ENCODE results near the gene FBXL20. TPM values are rescaled to one million over a fixed set of nuclear protein-coding genes. Genes with fewer than 3 reads are reported as not detected.
"Not testable (repeated sequence)": the region's sequence is repeated elsewhere in the genome, so short reads cannot be mapped to it uniquely, and the experiment has no call there.

Gene FBXL20
- total RNA-seq, 5 donors from 2014 or later (not counting 1 experiment from before 2014, with no cell fraction given), result 23.5 to 30.0 (median 26.2) TPM

DNA sequence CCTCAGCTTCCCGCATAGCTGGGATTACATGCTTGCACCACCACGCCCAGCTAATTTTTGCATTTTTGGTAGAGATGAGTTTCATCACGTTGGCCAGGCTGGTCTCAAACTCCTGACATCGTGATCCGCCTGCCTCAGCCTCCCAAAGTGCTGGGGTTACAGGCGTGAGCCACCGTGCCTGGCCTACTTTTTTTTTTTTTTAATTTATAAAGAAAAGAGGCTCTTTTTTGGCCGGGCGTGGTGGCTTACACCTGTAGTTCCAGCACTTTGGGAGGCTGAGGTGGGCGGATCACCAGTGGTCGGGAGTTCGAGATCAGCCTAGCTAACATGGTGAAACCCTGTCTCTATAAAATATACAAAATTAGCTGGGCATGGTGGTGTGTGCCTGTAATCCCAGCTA is 151.3 kb downstream of the FBXL20 start:
- H3K27ac ChIP-seq (ENCODE audit: low read length); H3K4me3 ChIP-seq (ENCODE audit: control insufficient read depth in 1 of 2, extremely low read depth in 1 of 2, low read length in 1 of 2); H3K4me1 Mint-ChIP-seq; ATAC-seq (replicated peaks in 1 of 4); H3K27me3 Mint-ChIP-seq; H3K4me3 Mint-ChIP-seq; H3K9me3 Mint-ChIP-seq; H3K27me3 ChIP-seq (replicated peaks in 1 of 2; ENCODE audit: control insufficient read depth in 2 of 2, extremely low read depth in 1 of 2, insufficient read depth in 2 of 2, low read length in 1 of 2); H3K9me3 ChIP-seq; H3K27ac Mint-ChIP-seq; DNase-seq; H3K4me1 ChIP-seq (ENCODE audit: control insufficient read depth in 1 of 2, extremely low read depth in 1 of 2, insufficient read depth in 2 of 2, low read length in 2 of 2): not testable (repeated sequence)
- H3K36me3 Mint-ChIP-seq, result peaks cover 18% of the 10 kb centered on the region
- peaks cover 0 to 16% of the 10 kb centered on the region in 2 donors for H3K36me3 ChIP-seq (ENCODE audit: control insufficient read depth in 2 of 2, extremely low read depth in 1 of 2, insufficient read depth in 1 of 2, low read length in 1 of 2)
- WGBS (ENCODE audit: insufficient coverage), result no CpG with 5 or more reads among the region's 12 CpGs
- POLR2A ChIA-PET, result interaction anchor here in 1 of 2 donors (1.0 kb wide), 1 partner anchor 50 kb away, joined by 4 read pairs; the partner anchor contains the start of gene RPL19
- CTCF ChIA-PET, result interaction anchor here in 1 of 2 donors (0.7 to 1.4 kb wide), 2 partner anchors 12 to 267 kb away, joined by 3 read pairs; no protein-coding TSS in a partner anchor

GRCh38 chr17:39246274-39246673 is 155.2 kb downstream of the FBXL20 start:
- peaks cover 0 to 13% of the 10 kb centered on the region in 2 experiments for H3K4me1 ChIP-seq (ENCODE audit: control insufficient read depth in 1 of 2, extremely low read depth in 1 of 2, insufficient read depth in 2 of 2, low read length in 2 of 2)
- Mint-ChIP-seq H3K27me3 (peaks cover 0 to 2% of the 10 kb centered on the region in 2 donors), H3K9me3 (no peaks in the 10 kb centered on the region), H3K36me3 (no peaks in the 10 kb centered on the region), H3K27ac (no peak overlapping the region), H3K4me1 (peaks cover 9 to 12% (median 12%) of the 10 kb centered on the region in 3 donors), H3K4me3 (no peak overlapping the region)
- ATAC-seq (replicated peaks in 1 of 4) (no peak), DNase-seq (no peak)
- H3K4me3 ChIP-seq (ENCODE audit: control insufficient read depth in 1 of 2, extremely low read depth in 1 of 2, low read length in 1 of 2), result no peak overlapping the region
- H3K27ac ChIP-seq (ENCODE audit: low read length), result no peak overlapping the region
- H3K9me3 ChIP-seq, result no peaks in the 10 kb centered on the region
- CTCF ChIA-PET, result interaction anchor here (0.5 to 0.7 kb wide), 3 partner anchors 23 to 270 kb away, joined by 3 to 4 read pairs (median 3); no protein-coding TSS in a partner anchor
- POLR2A ChIA-PET, result no interaction called here
- no peaks in the 10 kb centered on the region for H3K36me3 ChIP-seq (ENCODE audit: control insufficient read depth in 2 of 2, extremely low read depth in 1 of 2, insufficient read depth in 1 of 2, low read length in 1 of 2)
- WGBS (ENCODE audit: insufficient coverage), result 80% methylated on average over 1 of the region's 3 CpGs
- peaks cover 0 to 3% of the 10 kb centered on the region in 2 experiments for H3K27me3 ChIP-seq (replicated peaks in 1 of 2; ENCODE audit: control insufficient read depth in 2 of 2, extremely low read depth in 1 of 2, insufficient read depth in 2 of 2, low read length in 1 of 2)

DNA sequence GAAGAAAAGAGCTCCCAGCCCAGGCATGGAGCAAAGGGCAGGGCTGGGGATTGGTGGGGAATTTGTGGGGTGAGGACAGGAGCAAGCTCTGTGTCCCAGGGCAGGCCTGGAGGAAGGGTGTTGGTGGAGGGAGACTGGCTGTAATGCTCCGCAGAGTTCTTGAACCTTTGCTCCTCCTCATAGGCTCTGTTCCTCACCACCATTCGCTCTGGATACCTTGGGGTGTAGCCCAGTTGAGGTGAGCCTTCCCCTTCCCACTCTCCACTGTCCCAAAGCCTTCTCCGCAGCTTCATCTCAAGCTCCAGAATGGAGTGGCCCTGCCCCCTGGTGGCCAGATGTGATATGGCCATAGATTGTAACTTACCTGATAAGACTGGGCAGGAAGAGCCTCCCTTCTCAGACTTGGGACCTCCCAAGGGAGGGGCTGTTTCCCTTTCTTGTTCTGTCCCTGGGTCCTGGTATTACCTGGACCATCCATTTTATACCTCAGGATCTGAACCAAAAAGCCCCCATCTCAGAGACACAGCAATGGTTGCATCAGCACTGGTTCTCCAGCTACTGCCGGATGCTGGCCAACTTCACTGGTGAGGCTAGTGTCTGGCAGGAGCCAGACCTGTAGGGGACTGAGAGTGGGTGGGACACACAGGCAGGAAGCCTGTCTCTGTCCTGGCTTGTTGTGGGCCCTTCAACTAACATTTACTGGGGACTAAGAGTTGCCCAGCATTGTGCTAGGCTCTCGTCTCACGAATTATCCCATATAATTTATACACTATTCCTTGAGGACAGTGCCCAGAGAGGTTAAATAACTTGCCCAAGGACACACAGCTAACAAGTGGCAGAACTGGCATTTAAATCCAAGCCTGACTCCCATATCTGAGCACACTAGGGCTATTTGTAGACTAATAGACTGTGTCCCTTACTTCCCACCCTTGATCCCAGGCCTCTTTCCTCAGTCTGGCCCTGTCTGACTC is 156.5 kb downstream of the FBXL20 start:
- Histone ChIP-seq H3K4me3 (ENCODE audit: control insufficient read depth in 1 of 2, extremely low read depth in 1 of 2, low read length in 1 of 2) (no peak overlapping the region), H3K9me3 (no peaks in the 10 kb centered on the region), H3K36me3 (ENCODE audit: control insufficient read depth in 2 of 2, extremely low read depth in 1 of 2, insufficient read depth in 1 of 2, low read length in 1 of 2) (no peaks in the 10 kb centered on the region), H3K4me1 (ENCODE audit: control insufficient read depth in 1 of 2, extremely low read depth in 1 of 2, insufficient read depth in 2 of 2, low read length in 2 of 2) (peaks cover 0 to 15% of the 10 kb centered on the region in 2 experiments), H3K27me3 (replicated peaks in 1 of 2; ENCODE audit: control insufficient read depth in 2 of 2, extremely low read depth in 1 of 2, insufficient read depth in 2 of 2, low read length in 1 of 2) (peaks cover 0 to 3% of the 10 kb centered on the region in 2 experiments), H3K27ac (ENCODE audit: low read length) (no peak overlapping the region)
- Mint-ChIP-seq H3K4me3 (no peak overlapping the region), H3K27me3 (peaks cover 0 to 2% of the 10 kb centered on the region in 2 donors), H3K4me1 (peaks cover 12 to 15% (median 14%) of the 10 kb centered on the region in 3 donors), H3K27ac (no peak overlapping the region), H3K36me3 (no peaks in the 10 kb centered on the region), H3K9me3 (no peaks in the 10 kb centered on the region)
- CTCF ChIA-PET, result interaction anchor here (0.6 to 3.8 kb wide), 16 partner anchors 9 to 270 kb away, joined by 3 to 51 read pairs (median 6); partner anchors contain the start of genes MED1 (in 1 of the 2) and RPL19 (in 1 of the 2)
- 73% methylated on average over 4 of the region's 6 CpGs for WGBS (ENCODE audit: insufficient coverage)
- peak; percentile 89 to 93 (median 92) for ATAC-seq (replicated peaks in 1 of 4)
- POLR2A ChIA-PET, result interaction anchor here (0.6 to 0.7 kb wide), 3 partner anchors 13 to 485 kb away, joined by 3 to 14 read pairs (median 3); no protein-coding TSS in a partner anchor
- peak; percentile 58 to 91 (median 79) for DNase-seq

- H3K36me3 ChIP-seq (ENCODE audit: control insufficient read depth in 2 of 2, extremely low read depth in 1 of 2, insufficient read depth in 1 of 2, low read length in 1 of 2), result no peaks in the 10 kb centered on the region
- Mint-ChIP-seq H3K36me3 (no peaks in the 10 kb centered on the region), H3K27me3 (peaks cover 0 to 2% of the 10 kb centered on the region in 2 donors), H3K4me3 (no peak overlapping the region), H3K4me1 (peaks cover 20 to 23% (median 21%) of the 10 kb centered on the region in 3 donors), H3K9me3 (no peaks in the 10 kb centered on the region), H3K27ac (no peak overlapping the region)
- H3K9me3 ChIP-seq, result no peaks in the 10 kb centered on the region
- DNase-seq, result no peak
- WGBS (ENCODE audit: insufficient coverage), result 12% methylated on average over 3 of the region's 11 CpGs
- peaks cover 0 to 3% of the 10 kb centered on the region in 2 experiments for H3K27me3 ChIP-seq (replicated peaks in 1 of 2; ENCODE audit: control insufficient read depth in 2 of 2, extremely low read depth in 1 of 2, insufficient read depth in 2 of 2, low read length in 1 of 2)
- peak in 2 of 4 experiments; percentile 3 to 13 for ATAC-seq (replicated peaks in 1 of 4)
- ChIA-PET POLR2A (interaction anchor here (0.6 to 0.7 kb wide), 3 partner anchors 14 to 1285 kb away, joined by 3 to 4 read pairs (median 3); no protein-coding TSS in a partner anchor), CTCF (interaction anchor here (0.6 to 3.8 kb wide), 14 partner anchors 9 to 269 kb away, joined by 3 to 51 read pairs (median 8); partner anchors contain the start of gene RPL19 (in 1 of the 2))
- H3K4me3 ChIP-seq (ENCODE audit: control insufficient read depth in 1 of 2, extremely low read depth in 1 of 2, low read length in 1 of 2), result no peak overlapping the region
- H3K27ac ChIP-seq (ENCODE audit: low read length), result no peak overlapping the region
- peaks cover 0 to 22% of the 10 kb centered on the region in 2 experiments for H3K4me1 ChIP-seq (ENCODE audit: control insufficient read depth in 1 of 2, extremely low read depth in 1 of 2, insufficient read depth in 2 of 2, low read length in 2 of 2)
These were observed 157.3 kb downstream of the FBXL20 start for GRCh38 chr17:39244016-39244599.

- ChIA-PET POLR2A (no interaction called here), CTCF (interaction anchor here (0.6 to 3.8 kb wide), 5 partner anchors 11 to 75 kb away, joined by 3 to 51 read pairs (median 7); no protein-coding TSS in a partner anchor)
- Histone ChIP-seq H3K4me3 (ENCODE audit: control insufficient read depth in 1 of 2, extremely low read depth in 1 of 2, low read length in 1 of 2) (no peak overlapping the region), H3K4me1 (ENCODE audit: control insufficient read depth in 1 of 2, extremely low read depth in 1 of 2, insufficient read depth in 2 of 2, low read length in 2 of 2) (peaks cover 0 to 32% of the 10 kb centered on the region in 2 experiments), H3K36me3 (ENCODE audit: control insufficient read depth in 2 of 2, extremely low read depth in 1 of 2, insufficient read depth in 1 of 2, low read length in 1 of 2) (no peaks in the 10 kb centered on the region), H3K27me3 (replicated peaks in 1 of 2; ENCODE audit: control insufficient read depth in 2 of 2, extremely low read depth in 1 of 2, insufficient read depth in 2 of 2, low read length in 1 of 2) (peaks cover 0 to 3% of the 10 kb centered on the region in 2 experiments), H3K9me3 (no peaks in the 10 kb centered on the region), H3K27ac (ENCODE audit: low read length) (no peak overlapping the region)
- no peaks in the 10 kb centered on the region for H3K9me3 Mint-ChIP-seq
- peaks cover 0 to 2% of the 10 kb centered on the region in 2 donors for H3K27me3 Mint-ChIP-seq
- DNase-seq (no peak), ATAC-seq (replicated peaks in 1 of 4) (no peak)
- 74% methylated on average over 4 of the region's 8 CpGs for WGBS (ENCODE audit: insufficient coverage)
- no peak overlapping the region for H3K27ac Mint-ChIP-seq
- no peak overlapping the region for H3K4me3 Mint-ChIP-seq
- H3K36me3 Mint-ChIP-seq, result no peaks in the 10 kb centered on the region
- peaks cover 27 to 32% (median 29%) of the 10 kb centered on the region in 3 donors for H3K4me1 Mint-ChIP-seq
These were observed 158.3 kb downstream of the FBXL20 start for GRCh38 chr17:39243155-39243554.

DNA sequence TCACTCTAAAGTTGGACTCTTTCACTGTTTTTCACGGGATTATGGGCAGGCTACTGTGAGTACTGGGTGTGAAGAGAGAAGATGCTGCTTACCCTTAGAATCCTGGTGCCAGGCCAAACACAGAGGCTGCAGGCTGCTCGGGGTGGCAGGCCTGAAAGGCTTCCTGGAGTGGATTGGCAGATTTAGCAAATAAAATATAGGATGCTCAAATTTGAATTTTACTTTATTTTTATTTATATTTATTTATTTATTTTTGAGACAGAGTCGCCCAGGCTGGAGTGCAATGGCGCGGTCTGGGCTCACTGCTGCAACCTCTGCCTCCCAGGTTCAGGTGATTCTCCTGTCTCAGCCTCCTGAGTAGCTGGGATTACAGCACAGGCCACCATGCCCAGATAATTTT is 160.8 kb downstream of the FBXL20 start:
- H3K9me3 ChIP-seq, result no peaks in the 10 kb centered on the region
- Mint-ChIP-seq H3K4me3 (no peak overlapping the region), H3K9me3 (no peaks in the 10 kb centered on the region), H3K27ac (no peak overlapping the region), H3K27me3 (peaks cover 0 to 2% of the 10 kb centered on the region in 2 donors), H3K36me3 (no peaks in the 10 kb centered on the region), H3K4me1 (peaks cover 37 to 42% (median 40%) of the 10 kb centered on the region in 3 donors)
- H3K27ac ChIP-seq (ENCODE audit: low read length), result no peak overlapping the region
- WGBS (ENCODE audit: insufficient coverage), result 97% methylated on average over 4 of the region's 5 CpGs
- no peak for ATAC-seq (replicated peaks in 1 of 4)
- H3K4me3 ChIP-seq (ENCODE audit: control insufficient read depth in 1 of 2, extremely low read depth in 1 of 2, low read length in 1 of 2), result no peak overlapping the region
- peaks cover 0 to 3% of the 10 kb centered on the region in 2 experiments for H3K27me3 ChIP-seq (replicated peaks in 1 of 2; ENCODE audit: control insufficient read depth in 2 of 2, extremely low read depth in 1 of 2, insufficient read depth in 2 of 2, low read length in 1 of 2)
- peaks cover 0 to 56% of the 10 kb centered on the region in 2 experiments for H3K4me1 ChIP-seq (ENCODE audit: control insufficient read depth in 1 of 2, extremely low read depth in 1 of 2, insufficient read depth in 2 of 2, low read length in 2 of 2)
- no peak for DNase-seq
- no peaks in the 10 kb centered on the region for H3K36me3 ChIP-seq (ENCODE audit: control insufficient read depth in 2 of 2, extremely low read depth in 1 of 2, insufficient read depth in 1 of 2, low read length in 1 of 2)
- POLR2A ChIA-PET, result no interaction called here
- CTCF ChIA-PET, result interaction anchor here in 1 of 2 donors (0.6 to 0.7 kb wide), 2 partner anchors 12 to 417 kb away, joined by 3 to 9 read pairs; no protein-coding TSS in a partner anchor

Data from T-cell (primary cell).